Upper lobe of left lung (tissue), 4 donors: ENCODE measurements around the gene IGFBP5.
A peak's percentile ranks its signal among the peaks of the same experiment; 100 is the strongest.

ENCODE experiments used
- CTCF ChIP-seq, 6 experiments: fragments of 450-650 bp in 4 of 6; fragments of 200-600 bp in 2 of 6; sonication (generic) in 2 of 6; IDR thresholded peaks; one replicate each; pipeline ENCODE4 v1.5.1; 2016 to 2019; ENCODE audit warnings: antibody characterized with exemption in 6 of 6
- POLR2A ChIP-seq, 4 donors: fragments of 450-650 bp; IDR thresholded peaks; one replicate each; pipeline ENCODE4 v1.5.1; 2016 to 2017; ENCODE audit warnings: antibody characterized with exemption in 4 of 4, mild to moderate bottlenecking in 2 of 4
- POLR2AphosphoS5 ChIP-seq, 2 donors: sonication (generic); formaldehyde crosslinking; IDR thresholded peaks; one replicate each; pipeline ENCODE4 v1.5.1; 2017; ENCODE audit warnings: antibody characterized with exemption in 2 of 2

DNA sequence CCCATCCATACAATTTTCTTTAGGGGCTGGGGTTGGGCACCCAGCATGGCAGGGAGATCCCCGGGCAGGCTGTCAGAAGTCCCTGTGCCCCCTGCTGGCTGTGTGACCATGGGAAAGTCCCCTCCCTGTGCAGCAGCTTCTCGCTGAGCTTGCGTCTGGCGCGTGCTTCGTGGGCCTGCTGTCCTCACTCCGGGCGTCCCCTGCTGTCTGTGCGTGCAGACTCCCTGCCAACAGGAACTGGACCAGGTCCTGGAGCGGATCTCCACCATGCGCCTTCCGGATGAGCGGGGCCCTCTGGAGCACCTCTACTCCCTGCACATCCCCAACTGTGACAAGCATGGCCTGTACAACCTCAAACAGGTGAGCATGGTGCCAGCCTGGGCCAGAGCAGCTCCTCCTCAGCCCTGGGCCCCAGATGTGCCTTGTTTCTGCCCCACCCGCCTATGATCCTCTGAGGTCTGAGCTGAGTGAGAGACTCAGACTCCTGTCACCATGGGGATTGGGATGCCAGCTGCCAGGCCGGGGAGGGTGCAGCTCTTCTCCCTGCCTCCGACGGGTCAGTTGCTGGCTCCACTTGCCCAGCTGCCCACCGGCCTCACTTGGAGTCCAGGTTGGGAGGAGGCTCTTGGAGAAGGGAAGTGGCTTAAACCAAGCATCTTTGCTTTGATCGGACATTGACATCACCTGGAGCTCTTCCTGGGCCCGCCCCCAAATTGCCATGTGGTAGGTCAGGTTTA, 33.5 kb downstream of the IGFBP5 start:
- peak in 3 of 6 experiments; percentile 23 to 41 (median 25) for TF ChIP-seq CTCF (IDR thresholded peaks at IDR 0.05)
- TF ChIP-seq POLR2A (IDR thresholded peaks at IDR 0.05): no peak
- no peak for TF ChIP-seq POLR2AphosphoS5 (IDR thresholded peaks at IDR 0.05)
